ENCODE data around the gene ARHGAP22. TPM values are rescaled to one million over a fixed set of nuclear protein-coding genes. Genes with fewer than 3 reads are reported as not detected.
A peak's percentile ranks its signal among the peaks of the same experiment; 100 is the strongest.

The ARHGAP22 gene
- total and polyA plus RNA-seq, 8 donors: 2.2 to 10.4 (median 2.8) TPM

DNA sequence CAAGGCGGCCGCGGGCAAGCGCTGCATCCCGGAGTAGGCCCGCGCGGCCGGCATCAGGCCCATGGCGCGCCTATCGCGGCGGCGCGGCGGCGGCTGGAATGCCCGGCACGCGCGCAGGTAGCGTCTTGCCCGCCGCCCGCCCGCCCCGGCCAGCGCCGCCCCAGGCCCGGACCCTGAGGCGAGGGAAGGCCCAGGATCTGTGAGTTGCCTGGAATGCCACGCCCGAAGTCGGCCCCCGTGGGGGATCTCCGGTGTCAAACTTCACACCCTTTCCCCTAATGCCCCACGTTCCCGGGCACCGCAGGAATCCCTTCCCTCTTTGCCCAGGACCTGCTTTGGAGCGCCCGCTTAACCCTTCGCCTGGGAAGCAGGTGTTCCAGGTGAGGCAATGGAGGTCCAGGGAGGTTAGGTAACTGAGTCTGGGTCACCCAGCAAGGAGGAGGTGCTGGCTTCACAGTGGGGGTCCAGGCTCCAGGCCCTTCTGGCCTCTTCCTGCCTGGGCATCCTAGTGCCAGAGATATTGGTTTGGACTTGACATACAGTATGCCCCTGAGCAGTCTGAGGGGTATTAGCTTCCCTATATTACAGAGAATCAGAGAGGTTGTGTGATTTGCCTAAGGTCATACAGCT, 138.1 kb downstream of the ARHGAP22 start:
- TF ChIP-seq CTCF (IDR thresholded peaks at IDR 0.05): no peak
- no peak for ATAC-seq
- intact Hi-C loops (cut with DNase I): no loop called here
- H3K4me1 ChIP-seq: no peaks in the 10 kb centered on the region
- peaks cover 5 to 25% of the 10 kb centered on the region in 2 donors for H3K27me3 ChIP-seq
- no peak overlapping the region for H3K4me3 ChIP-seq
- H3K9me3 ChIP-seq: no peaks in the 10 kb centered on the region
- no peaks in the 10 kb centered on the region for H3K36me3 ChIP-seq
- H3K27ac ChIP-seq: no peak overlapping the region
- peak in 2 of 4 donors; percentile 32 to 81 for DNase-seq

DNA sequence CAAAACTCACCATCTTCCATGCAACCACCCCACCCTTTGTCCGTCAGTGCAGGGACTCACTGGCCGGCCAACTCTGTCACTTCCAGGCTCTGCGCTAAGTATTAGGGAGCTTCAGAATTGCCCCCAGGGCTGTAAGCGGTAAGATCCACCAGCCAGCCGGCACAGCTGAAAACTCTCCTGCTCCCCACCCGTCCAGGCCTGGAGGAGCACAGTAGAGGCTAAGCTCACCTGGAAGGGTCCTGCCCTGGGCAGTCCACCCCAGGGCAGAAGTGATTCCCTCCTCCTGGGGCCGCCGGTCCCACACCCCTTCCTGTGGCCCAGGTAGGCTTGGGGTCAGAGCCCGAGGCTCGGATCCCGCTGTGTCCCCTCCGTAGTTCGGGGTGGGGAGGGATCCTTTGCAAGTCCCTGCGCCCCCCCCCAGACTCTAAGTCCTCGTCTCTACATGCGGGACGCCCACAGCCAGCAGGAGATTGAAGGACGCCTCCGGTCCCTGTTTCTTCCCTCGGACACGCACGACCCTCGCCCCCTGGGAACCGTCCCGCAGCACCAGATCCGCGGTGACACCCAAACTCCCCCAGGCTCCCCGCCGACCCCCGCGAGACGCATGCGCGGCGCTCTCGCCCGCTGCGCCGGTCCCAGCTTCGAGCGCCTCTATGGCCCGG, 138.9 kb downstream of the ARHGAP22 start:
- H3K27me3 ChIP-seq: peaks cover 5 to 25% of the 10 kb centered on the region in 2 donors
- H3K27ac ChIP-seq: no peak overlapping the region
- no peak for TF ChIP-seq CTCF (IDR thresholded peaks at IDR 0.05)
- ATAC-seq (no peak), DNase-seq (peak in 1 of 4 donors; percentile 27)
- H3K4me1 ChIP-seq: no peaks in the 10 kb centered on the region
- no peaks in the 10 kb centered on the region for H3K9me3 ChIP-seq
- H3K36me3 ChIP-seq: no peaks in the 10 kb centered on the region
- intact Hi-C loops (cut with DNase I): no loop called here
- no peak overlapping the region for H3K4me3 ChIP-seq

GRCh38 chr10:48464871-48465736, 139.8 kb downstream of the ARHGAP22 start:
- TF ChIP-seq CTCF (IDR thresholded peaks at IDR 0.05): no peak
- ATAC-seq (no peak), DNase-seq (peak in 1 of 4 donors; percentile 24)
- intact Hi-C loops (cut with DNase I): no loop called here
- Histone ChIP-seq H3K9me3 (no peaks in the 10 kb centered on the region), H3K4me1 (no peaks in the 10 kb centered on the region), H3K36me3 (no peaks in the 10 kb centered on the region), H3K4me3 (no peak overlapping the region), H3K27ac (no peak overlapping the region), H3K27me3 (peaks cover 5 to 25% of the 10 kb centered on the region in 2 donors)

GRCh38 chr10:48464121-48464870, 140.6 kb downstream of the ARHGAP22 start:
- DNase-seq (peak in 1 of 4 donors; percentile 22), ATAC-seq (no peak)
- H3K27ac ChIP-seq: no peak overlapping the region
- no peak for TF ChIP-seq CTCF (IDR thresholded peaks at IDR 0.05)
- intact Hi-C loops (cut with DNase I): no loop called here
- peaks cover 5 to 25% of the 10 kb centered on the region in 2 donors for H3K27me3 ChIP-seq
- H3K36me3 ChIP-seq: no peaks in the 10 kb centered on the region
- H3K4me3 ChIP-seq: no peak overlapping the region
- H3K9me3 ChIP-seq: no peaks in the 10 kb centered on the region
- H3K4me1 ChIP-seq: no peaks in the 10 kb centered on the region
